ENCODE results near the gene CEP135.
A peak's percentile ranks its signal among the peaks of the same experiment; 100 is the strongest.
"Not testable (repeated sequence)": the region's sequence is repeated elsewhere in the genome, so short reads cannot be mapped to it uniquely, and the experiment has no call there.

Gene CEP135

DNA sequence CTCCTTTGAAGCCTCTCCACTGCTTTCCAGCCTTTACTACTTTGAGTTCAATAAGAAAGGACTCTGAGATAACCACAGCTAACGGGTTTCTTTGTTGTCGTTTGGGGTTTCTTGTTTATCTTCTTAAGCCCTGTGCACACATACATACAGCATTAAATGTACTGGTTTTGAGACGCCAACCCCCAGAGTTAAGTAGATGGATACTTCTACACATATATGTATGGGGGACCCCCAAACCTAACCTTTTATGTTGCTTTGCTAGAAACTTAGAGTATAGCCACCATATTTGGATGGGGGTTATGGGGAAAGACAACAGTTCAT lies 697 bp downstream of the CEP135 start:
- Histone ChIP-seq H3K4me3 (ENCODE audit: low read length) (peak overlapping the region; percentile 87), H3K36me3 (ENCODE audit: control insufficient read depth, insufficient read depth, low read length) (no peaks in the 10 kb centered on the region), H3K9ac (ENCODE audit: low read length) (peak overlapping the region; percentile 58), H3K4me1 (ENCODE audit: control insufficient read depth, insufficient read depth, low read length) (peaks cover 8% of the 10 kb centered on the region), H3K27me3 (ENCODE audit: control insufficient read depth, insufficient read depth, low read length) (no peaks in the 10 kb centered on the region), H3K27ac (ENCODE audit: low read depth, low read length) (peak overlapping the region; percentile 88)

DNA sequence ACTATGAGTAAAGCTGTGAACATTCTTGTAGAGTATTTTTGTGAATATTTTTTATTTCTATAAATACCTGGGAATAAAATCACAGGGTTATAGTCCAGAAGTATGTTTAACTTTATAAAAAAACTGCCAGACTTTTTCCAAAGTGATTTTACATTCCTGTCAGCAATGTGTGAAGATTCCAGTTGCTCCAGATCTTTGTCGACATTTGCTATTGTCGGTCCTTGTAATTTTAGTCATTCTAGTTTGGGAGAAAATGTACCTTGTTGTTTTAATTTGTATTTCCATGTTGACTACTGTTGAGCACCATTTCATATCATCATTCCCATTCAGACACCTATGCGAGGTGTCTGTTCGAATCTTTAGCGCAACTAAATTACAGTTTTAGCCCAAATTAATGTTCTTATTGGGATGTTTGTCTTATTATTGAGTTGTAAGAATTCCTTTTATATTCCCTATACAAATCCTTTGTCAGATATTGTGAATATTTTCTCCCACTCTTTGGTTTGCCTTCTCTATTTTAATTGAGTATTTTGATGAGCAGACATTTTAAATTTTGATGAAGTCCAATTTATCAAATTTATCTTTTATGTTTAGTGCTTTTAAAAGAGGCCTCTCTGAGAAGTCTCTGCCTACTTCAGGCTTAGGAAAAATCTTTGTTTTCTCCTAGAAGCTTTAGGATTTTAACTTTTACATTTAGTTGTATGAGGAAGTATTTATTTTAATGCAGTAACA lies 2.6 kb downstream of the CEP135 start:
- Histone ChIP-seq H3K4me3 (ENCODE audit: low read length) (no peak overlapping the region), H3K27ac (ENCODE audit: low read depth, low read length) (no peak overlapping the region)

DNA sequence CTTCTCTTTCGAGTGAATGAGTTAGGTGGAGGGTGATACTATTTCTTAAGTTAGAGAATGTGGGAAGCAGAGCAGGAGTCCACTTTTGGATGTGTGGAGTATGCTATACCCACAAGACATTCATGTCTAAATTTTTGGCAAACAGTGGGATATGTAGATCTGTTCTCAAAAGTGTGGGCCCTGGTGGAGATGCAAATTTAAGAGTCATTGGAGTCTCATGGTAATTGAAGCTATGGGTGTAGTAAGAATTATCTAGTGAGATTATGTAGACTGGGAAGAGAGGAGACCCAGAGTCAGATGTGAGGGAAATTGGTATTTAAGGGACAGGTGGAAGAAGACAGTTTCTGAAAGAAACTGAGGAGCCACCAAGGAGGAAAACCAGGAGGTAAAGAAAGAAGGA lies 7.0 kb downstream of the CEP135 start:
- H3K4me3 ChIP-seq (ENCODE audit: low read length), result no peak overlapping the region
- no peak overlapping the region for H3K27ac ChIP-seq (ENCODE audit: low read depth, low read length)
- H3K9ac ChIP-seq (ENCODE audit: low read length), result no peak overlapping the region
- no peaks in the 10 kb centered on the region for H3K4me1 ChIP-seq (ENCODE audit: control insufficient read depth, insufficient read depth, low read length)
- H3K27me3 ChIP-seq (ENCODE audit: control insufficient read depth, insufficient read depth, low read length), result no peaks in the 10 kb centered on the region
- H3K36me3 ChIP-seq (ENCODE audit: control insufficient read depth, insufficient read depth, low read length), result no peaks in the 10 kb centered on the region

More for the DNA sequence above, 2.6 kb downstream of the CEP135 start:
- H3K36me3 ChIP-seq (ENCODE audit: control insufficient read depth, insufficient read depth, low read length), result no peaks in the 10 kb centered on the region
- H3K27me3 ChIP-seq (ENCODE audit: control insufficient read depth, insufficient read depth, low read length), result no peaks in the 10 kb centered on the region
- H3K4me1 ChIP-seq (ENCODE audit: control insufficient read depth, insufficient read depth, low read length), result peaks cover 8% of the 10 kb centered on the region
- no peak overlapping the region for H3K9ac ChIP-seq (ENCODE audit: low read length)

DNA sequence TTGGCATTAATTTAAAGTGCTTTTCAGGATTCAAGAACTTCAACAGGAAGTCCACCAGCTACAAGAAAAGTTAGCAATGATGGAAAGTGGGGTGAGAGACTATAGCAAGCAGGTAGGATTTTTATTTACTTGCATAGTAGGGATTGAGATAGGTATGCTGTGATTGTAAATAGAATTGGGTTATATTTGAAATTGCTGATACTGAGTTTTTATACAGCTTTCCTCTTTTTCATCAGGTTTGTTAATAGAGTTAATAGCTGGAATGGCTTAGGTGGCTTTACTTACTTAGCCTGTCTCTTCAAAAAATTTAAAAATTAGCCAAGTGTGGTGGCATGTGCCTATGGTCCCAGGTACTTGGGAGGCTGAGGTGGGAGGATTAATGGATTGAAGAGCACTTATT lies 10.9 kb downstream of the CEP135 start:
- Histone ChIP-seq H3K27ac (ENCODE audit: low read depth, low read length) (no peak overlapping the region), H3K4me1 (ENCODE audit: control insufficient read depth, insufficient read depth, low read length) (no peaks in the 10 kb centered on the region), H3K27me3 (ENCODE audit: control insufficient read depth, insufficient read depth, low read length) (no peaks in the 10 kb centered on the region), H3K9ac (ENCODE audit: low read length) (no peak overlapping the region), H3K36me3 (ENCODE audit: control insufficient read depth, insufficient read depth, low read length) (no peaks in the 10 kb centered on the region), H3K4me3 (ENCODE audit: low read length) (no peak overlapping the region)

DNA sequence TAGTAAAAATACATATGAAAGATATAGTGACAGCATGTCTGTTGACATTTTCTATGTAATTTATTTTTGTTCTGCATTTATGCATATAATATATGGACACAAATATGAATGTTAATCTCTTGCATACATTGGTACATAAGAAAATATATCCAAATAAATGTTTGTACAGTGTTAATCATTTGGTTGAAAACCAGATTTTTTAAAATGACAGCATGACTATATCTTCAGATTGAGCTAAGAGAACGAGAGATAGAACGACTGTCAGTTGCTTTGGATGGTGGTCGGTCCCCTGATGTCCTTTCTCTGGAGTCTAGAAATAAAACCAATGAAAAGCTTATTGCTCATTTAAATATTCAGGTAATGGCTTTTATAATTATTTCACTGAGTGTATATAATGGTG lies 15.3 kb downstream of the CEP135 start:
- Histone ChIP-seq H3K4me1 (ENCODE audit: control insufficient read depth, insufficient read depth, low read length) (no peaks in the 10 kb centered on the region), H3K36me3 (ENCODE audit: control insufficient read depth, insufficient read depth, low read length) (no peaks in the 10 kb centered on the region), H3K9ac (ENCODE audit: low read length) (no peak overlapping the region), H3K27me3 (ENCODE audit: control insufficient read depth, insufficient read depth, low read length) (no peaks in the 10 kb centered on the region), H3K4me3 (ENCODE audit: low read length) (no peak overlapping the region), H3K27ac (ENCODE audit: low read depth, low read length) (no peak overlapping the region)

DNA sequence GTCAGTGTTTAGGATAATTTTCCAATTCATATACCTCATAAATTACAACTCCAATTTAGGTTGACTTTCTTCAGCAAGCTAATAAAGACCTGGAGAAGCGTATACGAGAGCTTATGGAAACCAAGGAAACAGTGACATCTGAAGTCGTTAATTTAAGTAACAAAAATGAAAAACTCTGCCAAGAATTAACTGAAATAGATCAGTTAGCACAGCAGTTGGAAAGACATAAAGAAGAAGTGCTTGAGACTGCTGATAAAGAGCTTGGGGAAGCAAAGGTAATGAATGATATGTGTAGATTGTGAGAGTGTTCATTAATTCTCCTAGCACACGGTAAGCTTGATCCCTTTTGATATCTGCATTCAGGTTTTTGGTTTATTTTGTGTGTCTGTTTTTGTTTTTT lies 16.8 kb downstream of the CEP135 start:
- no peak overlapping the region for H3K9ac ChIP-seq (ENCODE audit: low read length)
- no peaks in the 10 kb centered on the region for H3K27me3 ChIP-seq (ENCODE audit: control insufficient read depth, insufficient read depth, low read length)
- H3K27ac ChIP-seq (ENCODE audit: low read depth, low read length), result no peak overlapping the region
- no peaks in the 10 kb centered on the region for H3K36me3 ChIP-seq (ENCODE audit: control insufficient read depth, insufficient read depth, low read length)
- H3K4me3 ChIP-seq (ENCODE audit: low read length), result no peak overlapping the region
- H3K4me1 ChIP-seq (ENCODE audit: control insufficient read depth, insufficient read depth, low read length), result no peaks in the 10 kb centered on the region

DNA sequence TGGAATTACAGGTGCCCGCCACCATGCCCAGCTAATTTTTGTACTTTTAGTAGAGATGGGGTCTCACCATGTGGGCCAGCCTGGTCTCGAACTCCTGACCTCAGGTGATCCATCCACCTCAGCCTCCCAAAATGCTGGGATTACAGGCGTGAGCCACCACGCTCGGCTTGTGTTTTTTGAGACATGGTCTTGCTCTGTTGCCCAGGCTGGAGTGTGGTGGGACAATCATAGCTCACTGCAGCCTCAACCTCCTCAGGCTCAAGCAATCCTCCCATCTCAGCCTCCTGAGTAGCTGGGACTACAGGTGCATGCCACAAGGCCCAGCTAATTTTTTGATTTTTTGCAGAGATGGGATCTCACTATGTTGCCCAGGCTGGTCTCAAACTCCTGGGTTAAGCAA lies 17.6 kb downstream of the CEP135 start:
- H3K27ac ChIP-seq (ENCODE audit: low read depth, low read length), result not testable (repeated sequence)

DNA sequence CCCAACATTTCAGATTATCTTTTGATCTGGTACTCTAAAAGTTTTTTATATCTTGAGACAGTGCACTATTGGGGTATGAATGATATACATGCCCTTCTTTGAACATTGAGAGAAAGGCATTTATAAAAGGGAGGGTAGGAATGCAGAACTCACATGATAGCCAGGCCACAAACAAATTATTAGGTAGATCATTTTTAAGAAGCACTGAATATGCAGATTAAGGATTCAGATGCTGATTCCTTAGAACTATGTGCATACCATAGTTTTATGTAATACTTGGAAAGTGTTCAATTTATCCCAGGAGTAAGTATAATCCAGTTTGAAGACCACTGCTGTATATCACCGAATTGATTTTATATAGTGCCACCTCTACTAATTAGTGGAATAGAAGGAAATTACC lies 18.6 kb downstream of the CEP135 start:
- no peaks in the 10 kb centered on the region for H3K36me3 ChIP-seq (ENCODE audit: control insufficient read depth, insufficient read depth, low read length)
- no peaks in the 10 kb centered on the region for H3K27me3 ChIP-seq (ENCODE audit: control insufficient read depth, insufficient read depth, low read length)
- no peak overlapping the region for H3K27ac ChIP-seq (ENCODE audit: low read depth, low read length)
- H3K9ac ChIP-seq (ENCODE audit: low read length), result no peak overlapping the region
- H3K4me3 ChIP-seq (ENCODE audit: low read length), result no peak overlapping the region
- H3K4me1 ChIP-seq (ENCODE audit: control insufficient read depth, insufficient read depth, low read length), result no peaks in the 10 kb centered on the region

More for the DNA sequence above, 17.6 kb downstream of the CEP135 start:
- H3K4me1 ChIP-seq (ENCODE audit: control insufficient read depth, insufficient read depth, low read length); H3K36me3 ChIP-seq (ENCODE audit: control insufficient read depth, insufficient read depth, low read length); H3K9ac ChIP-seq (ENCODE audit: low read length); H3K27me3 ChIP-seq (ENCODE audit: control insufficient read depth, insufficient read depth, low read length); H3K4me3 ChIP-seq (ENCODE audit: low read length): not testable (repeated sequence)

DNA sequence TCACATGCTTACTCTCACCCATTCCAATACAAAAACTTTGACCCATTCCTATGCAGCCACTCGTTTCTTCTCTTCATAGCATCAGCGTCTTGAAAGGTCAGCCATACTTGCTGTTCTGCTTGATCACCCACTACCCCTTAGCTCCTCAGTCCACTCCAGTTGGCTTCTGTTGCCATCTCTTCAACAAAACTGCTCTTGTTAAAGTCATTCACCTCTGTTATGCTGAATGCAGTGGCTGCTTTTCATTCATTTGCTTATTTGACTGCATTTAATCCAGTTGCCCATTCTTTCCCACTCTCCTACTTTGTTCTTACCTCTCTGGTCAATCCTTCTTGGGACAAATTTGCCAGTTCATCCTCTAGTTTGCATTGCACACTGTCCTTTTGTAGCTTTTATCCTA lies 24.9 kb downstream of the CEP135 start:
- no peak overlapping the region for H3K4me3 ChIP-seq (ENCODE audit: low read length)
- H3K27me3 ChIP-seq (ENCODE audit: control insufficient read depth, insufficient read depth, low read length), result no peaks in the 10 kb centered on the region
- no peaks in the 10 kb centered on the region for H3K36me3 ChIP-seq (ENCODE audit: control insufficient read depth, insufficient read depth, low read length)
- H3K27ac ChIP-seq (ENCODE audit: low read depth, low read length), result no peak overlapping the region
- no peak overlapping the region for H3K9ac ChIP-seq (ENCODE audit: low read length)
- H3K4me1 ChIP-seq (ENCODE audit: control insufficient read depth, insufficient read depth, low read length), result no peaks in the 10 kb centered on the region

DNA sequence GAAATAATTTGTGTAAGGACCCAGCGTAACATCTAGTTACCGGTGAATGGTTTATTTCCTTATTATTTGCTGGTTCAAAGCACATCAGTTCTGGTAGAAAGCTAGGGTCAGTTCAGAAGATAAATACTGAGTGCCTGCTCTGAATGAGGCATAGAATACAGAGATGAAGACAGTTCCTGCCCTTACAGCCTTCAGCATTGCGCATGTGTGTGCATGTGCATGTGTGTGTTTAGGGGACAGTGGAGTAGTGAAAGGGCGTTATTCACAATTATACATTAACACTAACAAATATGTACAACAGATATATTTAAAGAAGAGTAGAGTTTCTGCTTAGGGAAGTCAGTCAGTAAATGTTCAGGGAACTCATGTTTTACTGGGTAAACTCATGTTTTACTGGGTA lies 29.1 kb downstream of the CEP135 start:
- no peak overlapping the region for H3K4me3 ChIP-seq (ENCODE audit: low read length)
- no peak overlapping the region for H3K9ac ChIP-seq (ENCODE audit: low read length)
- H3K4me1 ChIP-seq (ENCODE audit: control insufficient read depth, insufficient read depth, low read length), result no peaks in the 10 kb centered on the region
- H3K27me3 ChIP-seq (ENCODE audit: control insufficient read depth, insufficient read depth, low read length), result no peaks in the 10 kb centered on the region
- H3K36me3 ChIP-seq (ENCODE audit: control insufficient read depth, insufficient read depth, low read length), result no peaks in the 10 kb centered on the region
- no peak overlapping the region for H3K27ac ChIP-seq (ENCODE audit: low read depth, low read length)

DNA sequence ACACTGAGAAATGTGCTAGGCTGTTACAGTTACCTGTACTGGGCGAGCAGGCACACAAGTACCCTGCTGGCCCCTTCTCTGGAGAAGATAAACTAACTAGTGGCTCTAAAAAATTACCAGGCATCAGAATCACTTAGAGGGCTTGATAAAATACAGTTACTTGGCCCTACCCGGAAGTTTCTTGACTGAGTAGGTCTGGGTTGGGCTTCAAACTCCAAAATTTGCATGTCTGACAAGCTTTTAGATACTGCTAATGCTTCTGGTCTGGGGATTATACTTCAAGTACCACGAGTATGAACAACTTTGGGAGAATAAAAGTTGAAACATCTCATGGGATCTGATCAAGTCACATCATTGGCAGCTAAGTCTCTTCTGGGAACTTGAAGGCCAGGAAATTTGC lies 30.8 kb downstream of the CEP135 start:
- Histone ChIP-seq H3K9ac (ENCODE audit: low read length) (no peak overlapping the region), H3K27ac (ENCODE audit: low read depth, low read length) (no peak overlapping the region), H3K4me1 (ENCODE audit: control insufficient read depth, insufficient read depth, low read length) (no peaks in the 10 kb centered on the region), H3K4me3 (ENCODE audit: low read length) (no peak overlapping the region), H3K36me3 (ENCODE audit: control insufficient read depth, insufficient read depth, low read length) (peaks cover under 1% of the 10 kb centered on the region), H3K27me3 (ENCODE audit: control insufficient read depth, insufficient read depth, low read length) (no peaks in the 10 kb centered on the region)

DNA sequence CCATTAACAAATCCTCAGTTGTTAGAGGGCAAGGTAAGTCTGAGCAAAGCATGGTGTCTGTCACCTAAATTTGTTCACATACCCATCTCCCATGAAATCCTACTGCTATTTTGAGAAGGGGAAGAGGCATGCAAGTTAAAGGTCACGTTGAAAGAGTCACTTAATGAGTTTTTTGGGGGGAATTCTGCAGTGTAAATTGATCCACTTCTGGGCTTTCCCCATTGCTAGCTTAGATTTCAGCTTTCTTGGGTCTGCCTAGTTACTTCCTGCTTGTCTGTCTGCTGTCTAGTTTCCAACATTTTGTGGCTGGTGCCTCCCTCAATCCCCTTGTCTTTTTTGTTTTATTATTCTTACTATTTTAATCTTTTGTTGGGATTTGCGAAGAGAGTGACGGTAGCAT lies 32.0 kb downstream of the CEP135 start:
- no peak overlapping the region for H3K27ac ChIP-seq (ENCODE audit: low read depth, low read length)

DNA sequence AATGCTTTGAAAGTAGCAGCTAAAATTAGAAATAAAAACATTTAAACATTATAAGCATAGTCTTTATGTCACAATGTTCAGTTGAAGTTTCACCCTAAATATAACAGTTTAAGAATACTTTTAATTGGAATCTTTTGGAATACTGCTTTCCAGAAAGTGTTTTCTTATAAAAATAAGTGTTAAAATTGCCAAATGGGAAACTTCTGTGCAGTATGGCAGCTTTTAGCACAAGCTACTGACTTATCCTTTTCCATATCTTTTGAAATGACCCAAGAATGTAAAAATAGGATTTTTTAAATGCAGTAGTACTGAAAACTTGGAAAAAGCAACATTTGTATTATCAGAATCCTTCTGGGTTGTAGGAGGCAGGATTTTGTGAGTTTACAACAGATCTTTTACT lies 34.2 kb downstream of the CEP135 start:
- Histone ChIP-seq H3K27ac (ENCODE audit: low read depth, low read length) (no peak overlapping the region), H3K9ac (ENCODE audit: low read length) (no peak overlapping the region), H3K4me1 (ENCODE audit: control insufficient read depth, insufficient read depth, low read length) (no peaks in the 10 kb centered on the region), H3K4me3 (ENCODE audit: low read length) (no peak overlapping the region), H3K36me3 (ENCODE audit: control insufficient read depth, insufficient read depth, low read length) (peaks cover 2% of the 10 kb centered on the region), H3K27me3 (ENCODE audit: control insufficient read depth, insufficient read depth, low read length) (no peaks in the 10 kb centered on the region)

More for the DNA sequence above, 32.0 kb downstream of the CEP135 start:
- no peaks in the 10 kb centered on the region for H3K27me3 ChIP-seq (ENCODE audit: control insufficient read depth, insufficient read depth, low read length)
- no peak overlapping the region for H3K4me3 ChIP-seq (ENCODE audit: low read length)
- peaks cover 2% of the 10 kb centered on the region for H3K36me3 ChIP-seq (ENCODE audit: control insufficient read depth, insufficient read depth, low read length)
- H3K9ac ChIP-seq (ENCODE audit: low read length), result no peak overlapping the region
- H3K4me1 ChIP-seq (ENCODE audit: control insufficient read depth, insufficient read depth, low read length), result no peaks in the 10 kb centered on the region
